IMR-90 (cell line): ENCODE results near the gene CDC42EP3. TPM values are rescaled to one million over a fixed set of nuclear protein-coding genes. Genes with fewer than 3 reads are reported as not detected.
A peak's percentile ranks its signal among the peaks of the same experiment; 100 is the strongest.

ENCODE experiments used
- ATAC-seq: fragments of 200-7000 bp; cut with Tn5 transposase; 2 replicates; pipeline ENCODE4 v1.9.1; 2020; ENCODE audit warnings: low read depth, mild to moderate bottlenecking, moderate library complexity
- BruUV-seq: library from RNA; stranded (reverse); fragments of 400-500 nt; replicated peaks from 2 replicates; lab custom pipeline; 2021; lab: Mats Ljungman, UMichigan
- CTCF ChIA-PET: fragments of 300-600 bp; formaldehyde crosslinking; extraction: SDS; loops from one replicate; lab custom pipeline; 2021; ENCODE audit warnings: antibody characterized with exemption; lab: Yijun Ruan, JAX
- POLR2A ChIA-PET: fragments of 300-600 bp; sonication (Branson Sonifier 250); formaldehyde crosslinking; loops from one replicate; lab custom pipeline; 2022; ENCODE audit warnings: antibody characterized with exemption; ENCODE audit not compliant: unreplicated experiment; lab: Charles Lee
- DNase-seq: peaks from one replicate; pipeline ENCODE4 v3.0.0; 2013
- H2AFZ ChIP-seq: replicated peaks from 2 replicates; pipeline ENCODE3; 2013; ENCODE audit warnings: low read length, mild to moderate bottlenecking; ENCODE audit not compliant: poor library complexity
- H2AK5ac ChIP-seq: 2 replicates; pipeline ENCODE4 v1.6.1; 2013; ENCODE audit warnings: low read depth, low read length, inconsistent platforms
- H2AK9ac ChIP-seq: replicated peaks from 2 replicates; pipeline ENCODE3; 2013; ENCODE audit warnings: mild to moderate bottlenecking, low read depth, low read length, moderate library complexity; ENCODE audit not compliant: poor library complexity
- H2BK120ac ChIP-seq: 2 replicates; pipeline ENCODE4 v1.6.1; 2013; ENCODE audit warnings: low read depth, low read length, inconsistent platforms
- H2BK15ac ChIP-seq: 3 replicates; pipeline ENCODE4 v1.6.1; 2013; ENCODE audit warnings: low read depth, low read length, inconsistent platforms
- H2BK20ac ChIP-seq: 2 replicates; pipeline ENCODE4 v1.6.1; 2013; ENCODE audit warnings: low read depth, mild to moderate bottlenecking, inconsistent platforms, low read length, moderate library complexity
- H2BK5ac ChIP-seq: 2 replicates; pipeline ENCODE4 v1.6.1; 2013; ENCODE audit warnings: mild to moderate bottlenecking, low read depth, low read length, inconsistent platforms; ENCODE audit not compliant: poor library complexity, severe bottlenecking
- H3K14ac ChIP-seq: replicated peaks from 2 replicates; pipeline ENCODE4 v1.6.1; 2013; ENCODE audit warnings: low read depth, low read length, inconsistent platforms
- H3K18ac ChIP-seq: 2 replicates; pipeline ENCODE4 v1.6.1; 2013; ENCODE audit warnings: low read depth, low read length, control low read depth
- H3K23ac ChIP-seq: 2 replicates; pipeline ENCODE4 v1.6.1; 2013; ENCODE audit warnings: low read depth, low read length, inconsistent platforms
- H3K27ac ChIP-seq: 2 replicates; pipeline ENCODE4 v1.5.1; 2013; ENCODE audit warnings: mild to moderate bottlenecking, control low read depth, low read length; ENCODE audit not compliant: insufficient read depth
- H3K27me3 ChIP-seq: 2 replicates; pipeline ENCODE4 v1.6.1; 2013; ENCODE audit warnings: low read length; ENCODE audit not compliant: control insufficient read depth, insufficient read depth
- H3K36me3 ChIP-seq: 2 replicates; pipeline ENCODE4 v1.6.1; 2013; ENCODE audit warnings: low read length, mixed read lengths; ENCODE audit not compliant: control insufficient read depth, insufficient read depth
- H3K4ac ChIP-seq: 2 replicates; pipeline ENCODE4 v1.6.1; 2013; ENCODE audit warnings: low read depth, low read length, inconsistent platforms
- H3K4me1 ChIP-seq: 2 replicates; pipeline ENCODE4 v1.6.1; 2013; ENCODE audit warnings: low read length, mixed read lengths; ENCODE audit not compliant: control insufficient read depth, insufficient read depth
- H3K4me2 ChIP-seq: 2 replicates; pipeline ENCODE4 v1.6.1; 2013; ENCODE audit warnings: low read depth, mild to moderate bottlenecking, control low read depth, low read length, moderate library complexity
- H3K4me3 ChIP-seq: 2 replicates; pipeline ENCODE4 v1.5.1; 2013; ENCODE audit warnings: low read depth, mild to moderate bottlenecking, control low read depth, low read length, moderate library complexity; ENCODE audit not compliant: insufficient read depth
- H3K56ac ChIP-seq: 2 replicates; pipeline ENCODE4 v1.6.1; 2013; ENCODE audit warnings: low read length, inconsistent platforms; ENCODE audit not compliant: insufficient read depth; ENCODE audit errors: extremely low read depth
- H3K79me1 ChIP-seq, 2 experiments: 2 replicates each; pipeline ENCODE4 v1.6.1; 2013; ENCODE audit warnings: low read length in 2 of 2, inconsistent platforms in 1 of 2, low read depth in 1 of 2
- H3K9ac ChIP-seq: 2 replicates; pipeline ENCODE4 v1.6.1; 2013; ENCODE audit warnings: low read depth, low read length, control low read depth
- H3K9me1 ChIP-seq: 2 replicates; pipeline ENCODE4 v1.6.1; 2013; ENCODE audit warnings: low read length, inconsistent platforms; ENCODE audit not compliant: insufficient read depth
- H3K9me3 ChIP-seq: 2 replicates; pipeline ENCODE4 v1.6.1; 2013; ENCODE audit warnings: low read length; ENCODE audit not compliant: control insufficient read depth, insufficient read depth
- H4K20me1 ChIP-seq: 2 replicates; pipeline ENCODE4 v1.6.1; 2013; ENCODE audit warnings: low read length, inconsistent platforms; ENCODE audit not compliant: insufficient read depth
- H4K5ac ChIP-seq: 2 replicates; pipeline ENCODE4 v1.6.1; 2013; ENCODE audit warnings: mild to moderate bottlenecking, low read depth, low read length, control low read depth
- H4K8ac ChIP-seq, 2 experiments: 2 replicates each; pipeline ENCODE4 v1.6.1; 2013; ENCODE audit warnings: low read depth in 2 of 2, low read length in 2 of 2, control low read depth in 1 of 2, inconsistent platforms in 1 of 2
- H4K91ac ChIP-seq: 2 replicates; pipeline ENCODE4 v1.6.1; 2013; ENCODE audit warnings: low read depth, low read length, inconsistent platforms; ENCODE audit not compliant: insufficient read depth
- BHLHE40 ChIP-seq: fragments of 150-350 bp; IDR thresholded peaks from 2 replicates; pipeline ENCODE4 v1.6.1; 2016; ENCODE audit warnings: mild to moderate bottlenecking, low read depth, low read length
- CEBPB ChIP-seq: IDR thresholded peaks from 2 replicates; pipeline ENCODE4 v1.6.1; 2012; ENCODE audit warnings: low read depth, low read length, improper control_type of control experiment
- FOS ChIP-seq: fragments of 150-350 bp; IDR thresholded peaks from 2 replicates; pipeline ENCODE4 v1.6.1; 2016; ENCODE audit warnings: low read depth, low read length
- MXI1 ChIP-seq: IDR thresholded peaks from 2 replicates; pipeline ENCODE4 v1.6.1; 2012; ENCODE audit warnings: low read depth, mild to moderate bottlenecking, low read length, moderate library complexity, borderline replicate concordance
- NFE2L2 ChIP-seq: fragments of 150-350 bp; IDR thresholded peaks from 2 replicates; pipeline ENCODE4 v1.6.1; 2016; ENCODE audit warnings: low read depth, mild to moderate bottlenecking, low read length
- RAD21 ChIP-seq: IDR thresholded peaks from 2 replicates; pipeline ENCODE4 v1.6.1; 2012; ENCODE audit warnings: low read length, improper control_type of control experiment
- RFX5 ChIP-seq: IDR thresholded peaks from 2 replicates; pipeline ENCODE4 v1.8.0; 2012; ENCODE audit warnings: low read depth, mild to moderate bottlenecking, low read length, moderate library complexity
- SMC3 ChIP-seq: fragments of 150-350 bp; IDR thresholded peaks from 2 replicates; pipeline ENCODE4 v1.6.1; 2016; ENCODE audit warnings: low read depth, mild to moderate bottlenecking, antibody characterized with exemption, low read length, moderate library complexity
- WGBS, 2 experiments: methylation state at CpG; one replicate each; pipeline versions ENCODE4 v1.1.5 to v1.1.7; 2013; ENCODE audit warnings: missing lambda C conversion rate in 2 of 2; ENCODE audit not compliant: insufficient read length in 1 of 2; ENCODE audit errors: extremely low coverage in 2 of 2; 5-methylcytosine and 5-hydroxymethylcytosine counted together
- dilution Hi-C: fragments of 300-500 bp; cut with HindIII; formaldehyde crosslinking; loops from one replicate; pipeline ENCODE4 v1.14.3; 2018; ENCODE audit warnings: low sequenced_read_pairs; ENCODE audit not compliant: unreplicated experiment
- in situ Hi-C: fragments of 300-500 bp; cut with MboI; formaldehyde crosslinking; loops from 3 replicates; pipeline ENCODE4 v1.14.3; 2019; ENCODE audit warnings: low sequenced_read_pairs, inconsistent platforms, mixed read lengths
- intact Hi-C: fragments of 100-400 bp; cut with micrococcal nuclease; formaldehyde crosslinking; loops from 2 replicates; pipeline ENCODE4 v1.10.0; 2022
- polyA plus RNA-seq, 3 experiments: library from polyadenylated mRNA; depleted of rRNA; stranded (reverse); fragments of >200 nt; gene quantifications; 2 replicates each; pipeline ENCODE4 v1.2.3, GENCODE V29; 2012; ENCODE audit warnings: low replicate concordance in 1 of 3
- total RNA-seq: library from RNA; depleted of rRNA; stranded (reverse); fragments of >200 nt; gene quantifications from 2 replicates; pipeline ENCODE4 v1.2.3, GENCODE V29; 2012

The CDC42EP3 gene
- total and polyA plus RNA-seq, 2 of the 4 experiments (the other 2 are of a cell fraction): 167 to 193 TPM

DNA sequence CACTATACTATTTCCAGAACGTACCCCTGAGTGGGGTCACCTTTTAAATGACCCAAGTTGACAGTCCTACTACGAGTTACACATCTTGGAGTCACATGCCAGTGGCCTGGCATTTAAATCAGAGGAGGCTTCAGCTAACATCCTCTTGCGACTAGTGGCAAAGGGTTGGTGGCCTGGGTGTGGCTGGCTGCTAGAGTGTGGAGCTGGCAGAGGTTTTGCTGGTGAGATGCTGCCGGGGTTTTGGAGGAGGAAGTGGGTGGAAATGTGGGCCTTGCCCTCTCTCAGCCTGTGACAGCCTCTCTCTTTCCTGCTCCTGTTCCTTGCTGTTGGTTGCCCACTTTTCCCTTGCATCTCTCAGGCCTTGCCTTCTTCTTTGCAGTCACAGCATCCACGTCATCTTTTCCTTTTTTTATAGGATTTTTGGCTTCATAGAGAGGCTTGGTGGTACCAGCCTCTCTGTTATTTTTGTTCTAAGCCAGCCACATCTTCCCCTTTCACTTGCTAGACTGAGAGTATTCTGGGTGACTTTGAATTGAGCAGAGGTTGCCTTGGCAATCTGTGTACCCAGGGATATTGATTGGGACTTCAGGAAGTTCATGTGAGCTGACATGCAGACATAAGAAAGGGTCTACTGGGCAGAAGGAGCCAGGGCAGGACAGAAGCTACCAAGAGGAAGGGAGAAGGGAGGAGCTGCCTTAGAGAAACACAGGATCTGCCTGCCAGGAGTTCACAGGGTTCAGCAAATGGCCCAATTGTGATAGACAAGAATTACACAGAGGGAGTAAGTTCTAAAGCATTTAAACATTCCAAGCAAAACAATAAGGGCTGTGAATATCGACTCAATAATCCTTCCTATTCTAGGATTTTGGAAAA, 55.4 kb downstream of the CDC42EP3 start (continued):
- no peak for TF ChIP-seq BHLHE40

DNA sequence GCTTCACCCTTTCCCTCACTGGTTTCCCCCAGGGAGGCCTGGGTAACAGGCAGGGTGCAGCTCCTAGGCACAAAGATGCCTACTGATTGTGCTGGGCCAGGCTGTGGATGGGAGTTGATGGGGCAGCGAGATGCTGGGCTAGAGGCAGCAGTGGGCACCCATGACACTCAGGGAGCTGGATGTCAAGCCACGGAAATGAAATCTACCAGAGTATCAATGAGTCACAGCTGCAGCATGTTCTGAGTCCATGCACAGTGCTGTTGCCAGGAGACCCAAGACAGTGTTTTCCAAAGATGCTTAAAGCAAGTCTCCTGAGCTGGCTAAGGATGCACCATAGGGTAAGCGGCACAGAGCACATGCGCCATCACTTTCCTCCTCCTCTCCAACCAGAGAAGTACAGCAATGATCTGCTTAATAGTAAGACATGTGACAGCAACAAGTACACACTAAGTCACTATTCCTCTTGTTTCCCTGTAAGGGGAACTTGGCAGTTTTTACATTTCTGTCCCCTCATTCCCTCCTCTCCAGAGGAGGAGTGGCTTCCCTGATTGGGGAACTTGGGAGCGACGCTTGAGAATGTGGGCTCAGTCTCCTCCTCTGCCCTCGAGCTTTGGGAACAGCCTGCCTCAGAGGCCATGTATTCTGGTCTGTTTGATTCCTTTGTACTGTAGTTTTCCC, 57.2 kb downstream of the CDC42EP3 start:
- Histone ChIP-seq H3K9ac (no peak overlapping the region), H2BK5ac (no peak overlapping the region), H3K36me3 (no peaks in the 10 kb centered on the region), H2BK15ac (no peak overlapping the region), H3K56ac (no peak overlapping the region), H3K79me1 (no peaks in the 10 kb centered on the region), H3K9me3 (no peaks in the 10 kb centered on the region), H3K9me1 (0 out of 2 replicates have a peak, but pooled peaks cover 3% of the 10 kb centered on the region), H3K4ac (0 out of 2 replicates have a peak overlapping the region, but pooled peaks have one; percentile 17), H3K4me1 (peaks cover 5% of the 10 kb centered on the region), H3K4me3 (no peak overlapping the region), H4K20me1 (no peaks in the 10 kb centered on the region), H3K27ac (no peak overlapping the region), H2BK20ac (peak overlapping the region; percentile 22; the same call in 1 of the 2 replicates), H2AK5ac (peak overlapping the region; percentile 28; the same call in 1 of the 2 replicates), H2AK9ac (no peak overlapping the region), H4K91ac (no peak overlapping the region), H2BK120ac (no peak overlapping the region), H4K8ac (peak overlapping the region in 1 of 2 experiments; percentile 11; a peak in 1 of 4 replicates), H3K4me2 (no peak overlapping the region), H3K18ac (no peak overlapping the region), H3K27me3 (no peaks in the 10 kb centered on the region), H4K5ac (no peak overlapping the region), H3K14ac (no peak overlapping the region), H2AFZ (peak overlapping the region; percentile 74), H3K23ac (no peak overlapping the region)
- WGBS, 2 experiments: 42% methylated on average over 2 of the region's 7 CpGs; no CpG with 5 or more reads in 1 of the 2 experiments
- intact Hi-C loops (no loop called here), dilution Hi-C loops (no loop called here), in situ Hi-C loops (no loop called here)
- ATAC-seq (peak; percentile 90), DNase-seq (peak; percentile 95)
- TF ChIP-seq FOS (peak; percentile 75; the same call in 1 of the 2 replicates), NFE2L2 (no peak), RAD21 (no peak), MXI1 (peak; percentile 86), SMC3 (no peak), BHLHE40 (peak; percentile 23; the same call in 1 of the 2 replicates), CEBPB (no peak), RFX5 (no peak)
- ChIA-PET CTCF (no interaction called here), POLR2A (interaction anchor here (0.6 kb wide), 1 partner anchor 17 kb away, joined by 3 read pairs; no protein-coding TSS in a partner anchor)
- BruUV-seq: no TSS peak
